SK-N-SH (cell line): ENCODE results near the gene USP47. TPM values are rescaled to one million over a fixed set of nuclear protein-coding genes. Genes with fewer than 3 reads are reported as not detected.

Experiments
- CTCF ChIA-PET: fragments of 300-600, 350-600 bp; formaldehyde crosslinking; extraction: SDS; loops from one replicate; lab custom pipeline; 2021; lab: Yijun Ruan, JAX
- POLR2A ChIA-PET: fragments of 350-600 bp; sonication (Branson Sonifier 250); formaldehyde crosslinking; extraction: SDS; loops from one replicate; lab custom pipeline; 2020; ENCODE audit warnings: antibody characterized with exemption, inconsistent platforms; lab: Yijun Ruan, JAX
- DNase-seq: peaks from one replicate; pipeline ENCODE4 v3.0.0; 2012
- H2AFZ ChIP-seq: fragments of 200-600 bp; sonication (generic); 2 replicates; pipeline ENCODE4 v1.8.1; 2016; ENCODE audit warnings: antibody characterized with exemption, mild to moderate bottlenecking, low read depth
- H3F3A ChIP-seq: fragments of 200-600 bp; sonication (generic); replicated peaks from 2 replicates; pipeline ENCODE3; 2016; ENCODE audit warnings: antibody characterized with exemption, mild to moderate bottlenecking; ENCODE audit not compliant: insufficient read depth
- H3K27ac ChIP-seq, 2 experiments: fragments of 200-500 bp in 1 of 2; fragments of 200-600 bp in 1 of 2; sonication (Bioruptor generic) in 1 of 2; sonication (generic), shearing (Covaris generic) in 1 of 2; 2 replicates each; pipeline versions ENCODE4 v1.5.1 to v1.6.1; 2014 to 2016; ENCODE audit warnings: low read depth in 2 of 2, inconsistent platforms in 1 of 2, low read length in 1 of 2, mild to moderate bottlenecking in 1 of 2, mixed read lengths in 1 of 2
- H3K27me3 ChIP-seq: fragments of 200-600 bp; sonication (generic), shearing (Covaris generic); 2 replicates; pipeline ENCODE4 v1.6.1; 2016; ENCODE audit warnings: mixed run types; ENCODE audit not compliant: insufficient read depth
- H3K36me3 ChIP-seq, 2 experiments: fragments of 200-500 bp in 1 of 2; fragments of 200-600 bp in 1 of 2; sonication (Bioruptor generic) in 1 of 2; sonication (generic) in 1 of 2; replicated peaks in 1 of 2; 2 replicates each; pipeline versions ENCODE3 to v1.5.1; 2014 to 2016; ENCODE audit warnings: low read length in 1 of 2, mild to moderate bottlenecking in 1 of 2; ENCODE audit not compliant: insufficient read depth in 2 of 2, control insufficient read depth in 1 of 2
- H3K4me1 ChIP-seq, 2 experiments: fragments of 200-500 bp in 1 of 2; fragments of 200-600 bp in 1 of 2; sonication (Bioruptor generic) in 1 of 2; sonication (generic), shearing (Covaris generic) in 1 of 2; 2 replicates each; pipeline versions ENCODE4 v1.5.1 to v1.6.1; 2014 to 2016; ENCODE audit warnings: low read depth in 1 of 2, low read length in 1 of 2, mixed run types in 1 of 2; ENCODE audit not compliant: insufficient read depth in 2 of 2, control insufficient read depth in 1 of 2
- H3K4me2 ChIP-seq: fragments of 200-600 bp; sonication (generic), shearing (Covaris generic); 2 replicates; pipeline ENCODE4 v1.6.1; 2017; ENCODE audit warnings: mixed run types
- H3K4me3 ChIP-seq, 2 experiments: fragments of 200-500 bp in 1 of 2; fragments of 200-600 bp in 1 of 2; sonication (Bioruptor generic) in 1 of 2; sonication (generic), shearing (Covaris generic) in 1 of 2; 2 replicates each; pipeline versions ENCODE4 v1.5.1 to v1.8.1; 2014 to 2016; ENCODE audit warnings: low read depth in 2 of 2, inconsistent platforms in 1 of 2, low read length in 1 of 2, mild to moderate bottlenecking in 1 of 2, mixed read lengths in 1 of 2, moderate library complexity in 1 of 2
- H3K79me2 ChIP-seq: fragments of 200-600 bp; sonication (generic); 2 replicates; pipeline ENCODE4 v1.8.1; 2017; ENCODE audit warnings: mild to moderate bottlenecking; ENCODE audit not compliant: insufficient read depth
- H3K9ac ChIP-seq: fragments of 200-600 bp; sonication (generic); 2 replicates; pipeline ENCODE4 v1.6.1; 2017; ENCODE audit warnings: mixed run types
- H3K9me2 ChIP-seq: fragments of 200-600 bp; sonication (generic); 2 replicates; pipeline ENCODE4 v1.6.1; 2017; ENCODE audit warnings: mixed run types
- H3K9me3 ChIP-seq: fragments of 200-600 bp; sonication (generic); 2 replicates; pipeline ENCODE4 v1.6.1; 2017; ENCODE audit warnings: mixed run types, mild to moderate bottlenecking, moderate library complexity
- H4K20me1 ChIP-seq: fragments of 200-600 bp; sonication (generic); 2 replicates; pipeline ENCODE4 v1.6.1; 2017; ENCODE audit warnings: mild to moderate bottlenecking, mixed run types; ENCODE audit not compliant: insufficient read depth
- CTCF ChIP-seq: fragments of 200-600 bp; sonication (generic); IDR thresholded peaks from 2 replicates; pipeline ENCODE4 v1.6.1; 2017; ENCODE audit warnings: antibody characterized with exemption, mild to moderate bottlenecking, moderate library complexity
- ELF1 ChIP-seq: IDR thresholded peaks from 2 replicates; pipeline ENCODE4 v1.4.0; 2012
- FOSL2 ChIP-seq: IDR thresholded peaks from 2 replicates; pipeline ENCODE4 v1.4.0; 2012; ENCODE audit warnings: low read depth, mild to moderate bottlenecking, moderate library complexity, borderline replicate concordance
- FOXM1 ChIP-seq: IDR thresholded peaks from 2 replicates; pipeline ENCODE4 v1.4.0; 2012; ENCODE audit warnings: low read depth, mild to moderate bottlenecking
- GABPA ChIP-seq: IDR thresholded peaks from 2 replicates; pipeline ENCODE4 v1.4.0; 2012; ENCODE audit warnings: low read depth, mild to moderate bottlenecking
- GATA2 ChIP-seq: sonication (generic); formaldehyde crosslinking; IDR thresholded peaks from 2 replicates; pipeline ENCODE4 v1.5.0; 2020; ENCODE audit warnings: mild to moderate bottlenecking, missing genetic modification reagents
- IRF3 ChIP-seq: fragments of 150-350 bp; IDR thresholded peaks from 2 replicates; pipeline ENCODE4 v1.6.1; 2016; ENCODE audit warnings: mild to moderate bottlenecking, low read depth, low read length
- JUND ChIP-seq: IDR thresholded peaks from 2 replicates; pipeline ENCODE4 v1.4.0; 2012
- MEF2A ChIP-seq: IDR thresholded peaks from 2 replicates; pipeline ENCODE4 v1.4.0; 2012; ENCODE audit warnings: low read depth, borderline replicate concordance
- MXI1 ChIP-seq: IDR thresholded peaks from 2 replicates; pipeline ENCODE4 v1.6.1; 2012; ENCODE audit warnings: mild to moderate bottlenecking, low read depth, low read length, improper control_type of control experiment
- NRF1 ChIP-seq: IDR thresholded peaks from 2 replicates; pipeline ENCODE4 v1.6.1; 2012; ENCODE audit warnings: low read depth, mild to moderate bottlenecking, low read length
- POLR2AphosphoS5 ChIP-seq: IDR thresholded peaks from 2 replicates; pipeline ENCODE4 v1.6.1; 2012; ENCODE audit warnings: low read depth, low read length
- RCOR1 ChIP-seq: fragments of 150-350 bp; IDR thresholded peaks from 2 replicates; pipeline ENCODE4 v1.6.1; 2017; ENCODE audit warnings: antibody characterized with exemption, low read length
- RFX5 ChIP-seq: IDR thresholded peaks from 2 replicates; pipeline ENCODE4 v1.6.1; 2012; ENCODE audit warnings: mild to moderate bottlenecking, improper control_type of control experiment, low read length
- TAF1 ChIP-seq: IDR thresholded peaks from 2 replicates; pipeline ENCODE4 v1.6.1; 2012; ENCODE audit warnings: low read depth, mild to moderate bottlenecking, low read length, moderate library complexity, borderline replicate concordance
- TCF12 ChIP-seq: IDR thresholded peaks from 2 replicates; pipeline ENCODE4 v1.4.0; 2012
- TEAD4 ChIP-seq: IDR thresholded peaks from 2 replicates; pipeline ENCODE4 v1.4.0; 2012; ENCODE audit warnings: mild to moderate bottlenecking, borderline replicate concordance; ENCODE audit not compliant: insufficient read depth
- USF1 ChIP-seq: IDR thresholded peaks from 2 replicates; pipeline ENCODE4 v1.4.0; 2012; ENCODE audit warnings: low read depth, borderline replicate concordance
- USF2 ChIP-seq: fragments of 150-350 bp; IDR thresholded peaks from 2 replicates; pipeline ENCODE4 v1.6.1; 2017; ENCODE audit warnings: antibody characterized with exemption, low read length, low read depth, borderline replicate concordance
- ZBTB33 ChIP-seq: IDR thresholded peaks from 2 replicates; pipeline ENCODE4 v1.4.0; 2012; ENCODE audit warnings: low read depth, borderline replicate concordance
- WGBS: methylation state at CpG from one replicate; pipeline ENCODE4 v1.1.6; 2017; ENCODE audit warnings: low lambda C conversion rate; 5-methylcytosine and 5-hydroxymethylcytosine counted together
- polyA plus RNA-seq, 3 experiments: library from polyadenylated mRNA; depleted of rRNA; stranded (reverse); fragments of >200 nt; gene quantifications; 2 replicates each; pipeline ENCODE4 v1.2.3, GENCODE V29; 2012

Gene USP47
- polyA plus RNA-seq, 1 of the 3 experiments (the other 2 are of a cell fraction) = 10.3 TPM

GRCh38 chr11:11981840-11982239 is 140.1 kb downstream of the USP47 start:
- no peak for TF ChIP-seq CTCF
- no peak for TF ChIP-seq TEAD4
- no peak for TF ChIP-seq USF2
- TF ChIP-seq FOSL2 = no peak
- no peak for TF ChIP-seq USF1
- TF ChIP-seq GATA2 (CRISPR knock-in tag) = no peak
- TF ChIP-seq POLR2AphosphoS5 = no peak
- TF ChIP-seq GABPA = no peak
- no peak for TF ChIP-seq MEF2A
- TF ChIP-seq TCF12 = no peak
- no peak for TF ChIP-seq RFX5
- no peak for TF ChIP-seq MXI1
- TF ChIP-seq ZBTB33 = no peak
- no peak for TF ChIP-seq FOXM1
- TF ChIP-seq RCOR1 = no peak
- TF ChIP-seq JUND = no peak
- no peak for TF ChIP-seq ELF1
- TF ChIP-seq IRF3 = no peak
- no peak for TF ChIP-seq TAF1
- TF ChIP-seq NRF1 = no peak
- no peak for DNase-seq
- Histone ChIP-seq H3K4me1 (peaks cover 66 to 75% of the 10 kb centered on the region in 2 experiments), H3K27ac (peak overlapping the region; percentile 99 to 100), H3K27me3 (no peaks in the 10 kb centered on the region), H2AFZ (no peak overlapping the region), H3K9me3 (no peaks in the 10 kb centered on the region), H3K4me3 (no peak overlapping the region), H3K36me3 (peaks cover 32 to 41% of the 10 kb centered on the region in 2 experiments), H4K20me1 (no peaks in the 10 kb centered on the region), H3K79me2 (peaks cover 66% of the 10 kb centered on the region), H3K9me2 (no peaks in the 10 kb centered on the region), H3K9ac (no peak overlapping the region), H3F3A (peaks cover 96% of the 10 kb centered on the region), H3K4me2 (no peak overlapping the region)
- CTCF ChIA-PET = interaction anchor here (1.0 to 2.9 kb wide), 4 partner anchors 9 to 307 kb away, joined by 3 to 14 read pairs (median 4); no protein-coding TSS in a partner anchor
- POLR2A ChIA-PET = no interaction called here
- WGBS = 100% methylated on average over 3 of the region's 6 CpGs
